Stimulated activated CD8-positive, alpha-beta memory T cell treated with anti-CD3 and anti-CD28 coated beads, Interleukin-7, amount 100 ng/mL, for 4 hours (primary cell): ENCODE results near the gene TMIGD1.
A peak's percentile ranks its signal among the peaks of the same experiment; 100 is the strongest.

Source experiments
- DNase-seq, 2 donors: peaks; one replicate each; pipeline ENCODE4 v3.0.0-alpha.2; 2020; ENCODE audit warnings: low read depth in 2 of 2

The TMIGD1 gene

DNA sequence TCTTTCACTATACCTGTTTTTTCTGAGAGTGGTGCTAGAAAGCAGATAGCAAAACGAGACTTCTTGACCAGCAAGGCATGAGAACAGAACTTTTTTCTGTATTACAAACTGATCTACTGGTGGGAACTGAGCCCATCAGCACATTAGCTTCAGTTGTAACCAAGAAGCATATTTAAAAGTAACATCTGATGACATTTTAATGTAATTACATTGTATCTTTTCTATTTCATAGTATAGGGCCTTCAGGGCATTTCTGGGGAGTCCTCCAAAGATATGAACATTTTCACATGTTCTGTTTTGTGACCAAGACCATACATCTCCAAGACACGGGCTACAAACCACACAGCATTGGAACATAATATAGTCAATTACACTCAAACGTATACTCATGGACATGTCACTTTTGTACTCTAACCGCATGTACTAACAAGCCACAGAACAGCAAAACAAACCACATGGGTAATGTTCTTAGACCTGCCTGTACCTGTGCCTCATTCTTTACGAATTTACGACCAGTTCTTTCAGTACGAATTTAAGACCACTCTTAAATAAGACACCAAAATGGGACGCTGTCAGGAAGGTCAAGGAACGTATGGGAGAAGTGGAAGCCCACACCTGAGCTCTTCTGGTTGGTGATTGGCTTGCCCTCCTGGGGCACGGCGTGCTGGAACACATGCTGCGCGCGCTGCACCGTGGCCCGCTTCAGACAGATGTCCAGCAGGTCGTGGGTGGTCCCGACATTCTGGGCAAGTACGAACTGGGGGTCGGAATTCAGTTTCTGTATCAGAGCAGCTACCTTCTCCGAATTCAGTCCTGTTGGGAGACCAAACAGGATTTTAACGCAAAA is 42.9 kb downstream of the TMIGD1 start:
- peak in 1 of 2 donors; percentile 19 for DNase-seq

DNA sequence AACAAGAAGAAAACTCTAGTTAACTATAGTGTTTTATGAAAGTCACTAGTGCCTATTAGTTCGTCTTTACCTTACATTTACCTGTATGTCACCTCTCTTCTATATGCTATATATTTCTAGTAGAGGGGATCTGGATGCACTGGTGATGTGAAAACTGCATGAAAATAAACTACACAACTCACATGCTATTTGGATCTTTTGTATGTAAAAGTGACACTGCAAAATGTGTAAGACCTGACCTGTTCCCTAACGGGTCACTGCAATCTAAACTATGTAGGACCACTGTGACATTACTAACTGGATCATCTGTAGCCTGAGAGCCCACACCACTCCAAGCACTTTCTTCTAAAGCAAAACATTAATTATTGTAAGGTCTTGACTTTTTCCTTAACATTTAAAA is 43.8 kb downstream of the TMIGD1 start:
- DNase-seq: no peak

DNA sequence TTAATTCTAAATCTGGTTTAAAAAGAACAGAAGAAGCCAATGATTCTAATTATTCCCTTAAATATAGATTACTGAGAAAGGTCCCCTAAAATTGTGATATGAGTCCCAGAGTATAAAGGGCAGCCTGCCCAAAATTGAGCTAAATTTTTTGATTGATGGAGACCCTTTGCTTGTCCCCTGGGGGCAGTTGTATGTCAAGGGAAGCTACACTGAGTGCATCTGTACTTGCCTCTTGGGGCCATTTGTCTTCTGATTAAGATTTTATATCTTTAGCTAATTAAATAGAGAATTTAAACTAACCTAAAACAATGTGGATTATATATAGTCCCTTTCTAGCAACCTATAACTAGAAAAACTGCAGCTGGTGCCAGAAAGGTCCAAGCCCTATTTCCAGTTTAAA is 54.7 kb downstream of the TMIGD1 start:
- DNase-seq: no peak

DNA sequence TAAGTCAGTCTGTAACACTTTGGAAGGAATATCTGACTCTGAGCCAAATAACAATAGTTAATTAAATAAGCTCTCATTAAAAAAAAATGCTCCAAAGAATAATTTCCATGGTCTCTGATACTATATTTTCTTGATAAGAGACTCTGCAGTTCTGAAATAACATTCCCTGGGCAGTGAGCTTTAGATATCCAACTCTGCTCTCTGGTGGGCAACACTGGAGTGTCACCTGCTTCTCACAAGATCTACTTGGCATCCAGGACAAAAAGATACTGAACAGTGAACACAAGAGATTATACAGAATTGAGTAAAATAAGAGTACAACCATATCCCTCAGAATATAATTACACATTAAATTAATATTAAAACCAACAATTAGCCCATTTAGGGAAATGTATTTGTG is 55.8 kb downstream of the TMIGD1 start:
- DNase-seq: no peak

DNA sequence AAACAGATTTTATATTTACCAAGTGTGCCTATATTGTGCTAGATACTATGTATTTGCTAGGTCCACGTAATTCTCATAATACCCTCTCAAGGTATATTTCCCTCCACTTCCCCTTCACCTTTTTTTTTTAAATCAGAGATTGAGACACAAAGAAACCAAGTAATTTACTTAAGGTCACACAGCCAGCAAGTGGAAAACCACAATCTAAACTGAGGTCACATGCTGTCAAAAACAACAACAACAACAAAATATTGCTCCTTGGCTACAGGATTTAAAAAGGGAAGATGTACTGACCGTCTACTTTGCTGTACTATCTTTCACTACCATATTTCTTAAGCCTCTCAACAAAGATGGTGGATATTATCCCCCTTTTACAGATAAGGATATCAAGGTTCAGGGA is 57.9 kb downstream of the TMIGD1 start:
- DNase-seq: no peak

DNA sequence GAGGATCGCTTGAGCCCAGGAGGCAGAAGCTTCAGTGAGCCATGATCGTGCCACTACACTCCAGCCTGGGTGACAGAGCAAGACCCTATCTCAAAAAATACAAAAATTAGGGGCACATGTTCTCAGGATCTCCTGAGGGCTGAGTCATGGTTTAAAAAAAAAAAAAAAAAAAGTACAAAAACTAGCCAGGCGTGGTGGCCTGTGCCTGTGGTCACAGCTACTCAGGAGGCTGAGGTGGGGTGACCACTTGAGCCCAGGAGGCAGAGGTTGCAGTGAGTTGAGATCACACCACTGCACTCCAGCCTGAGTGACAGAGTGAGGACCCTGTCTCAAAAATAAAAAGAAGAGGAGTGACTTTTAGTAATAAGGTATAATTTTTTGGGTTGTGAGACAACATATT is 59.0 kb downstream of the TMIGD1 start:
- no peak for DNase-seq

DNA sequence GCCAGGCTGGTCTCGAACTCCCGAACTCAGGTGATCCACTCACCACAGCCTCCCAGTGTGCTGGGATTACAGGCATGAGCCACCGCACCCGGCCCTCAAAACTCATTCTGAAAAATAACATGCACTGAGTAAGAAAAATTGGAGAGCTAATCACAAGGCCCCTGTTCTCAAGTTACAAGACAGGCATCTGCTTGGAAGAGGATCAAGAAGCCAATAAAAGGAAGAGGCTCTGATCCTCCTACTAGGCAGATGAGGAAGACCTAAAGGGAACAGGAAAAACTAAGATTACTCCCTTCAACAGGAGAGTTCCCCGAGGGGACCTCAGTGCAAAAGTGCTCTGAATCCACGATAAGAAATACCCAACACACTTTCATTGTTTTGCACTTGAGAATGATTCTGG is 60.5 kb downstream of the TMIGD1 start:
- no peak for DNase-seq

DNA sequence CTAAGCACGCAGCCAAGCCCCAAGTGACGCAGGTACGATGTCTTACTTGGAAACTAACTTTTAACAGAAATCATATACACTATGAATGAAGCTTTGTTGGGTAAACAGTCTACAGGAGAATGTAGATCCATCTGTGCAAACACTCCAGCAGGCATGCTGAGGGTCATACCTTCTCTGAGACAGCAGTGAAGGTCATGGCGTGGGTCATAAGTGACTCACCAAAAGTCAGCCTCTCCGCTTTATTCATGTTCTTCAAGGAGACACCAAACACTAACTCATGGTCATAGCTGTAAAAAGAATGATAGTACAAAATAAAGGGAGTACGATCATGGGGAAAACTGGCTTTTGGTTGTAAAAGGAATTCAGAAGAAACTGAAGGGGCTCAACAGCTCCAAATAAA is 62.8 kb downstream of the TMIGD1 start:
- no peak for DNase-seq

DNA sequence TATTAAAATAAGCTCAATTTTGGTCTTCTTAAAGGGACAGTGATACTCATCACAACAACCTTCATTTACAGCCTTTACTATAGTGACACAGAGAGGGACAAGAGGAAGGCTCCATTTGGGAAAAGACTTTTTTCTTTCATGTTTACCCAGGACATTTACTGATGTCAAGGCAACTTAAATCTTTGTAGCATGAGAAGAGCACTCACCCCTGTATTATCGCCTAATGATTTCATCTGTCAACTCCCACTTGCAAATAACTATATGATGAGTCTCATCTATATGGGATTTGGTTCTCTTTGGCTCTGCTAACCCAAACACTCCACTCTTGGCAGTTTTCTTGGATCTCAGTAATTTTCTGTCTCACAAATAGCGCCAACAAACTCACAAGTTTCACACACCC is 66.2 kb downstream of the TMIGD1 start:
- DNase-seq: no peak
